NCI-H748 treated with DMSO at 0.1 percent for 48 hours (cell line): ENCODE results near the gene KCNMB3.
"Not testable (repeated sequence)": the region's sequence is repeated elsewhere in the genome, so short reads cannot be mapped to it uniquely, and the experiment has no call there.

Experiments
- DNase-seq: peaks from one replicate; lab custom pipeline; 2025; lab: John Stamatoyannopoulos, UW

Gene KCNMB3, protein sequence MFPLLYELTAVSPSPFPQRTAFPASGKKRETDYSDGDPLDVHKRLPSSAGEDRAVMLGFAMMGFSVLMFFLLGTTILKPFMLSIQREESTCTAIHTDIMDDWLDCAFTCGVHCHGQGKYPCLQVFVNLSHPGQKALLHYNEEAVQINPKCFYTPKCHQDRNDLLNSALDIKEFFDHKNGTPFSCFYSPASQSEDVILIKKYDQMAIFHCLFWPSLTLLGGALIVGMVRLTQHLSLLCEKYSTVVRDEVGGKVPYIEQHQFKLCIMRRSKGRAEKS

DNA sequence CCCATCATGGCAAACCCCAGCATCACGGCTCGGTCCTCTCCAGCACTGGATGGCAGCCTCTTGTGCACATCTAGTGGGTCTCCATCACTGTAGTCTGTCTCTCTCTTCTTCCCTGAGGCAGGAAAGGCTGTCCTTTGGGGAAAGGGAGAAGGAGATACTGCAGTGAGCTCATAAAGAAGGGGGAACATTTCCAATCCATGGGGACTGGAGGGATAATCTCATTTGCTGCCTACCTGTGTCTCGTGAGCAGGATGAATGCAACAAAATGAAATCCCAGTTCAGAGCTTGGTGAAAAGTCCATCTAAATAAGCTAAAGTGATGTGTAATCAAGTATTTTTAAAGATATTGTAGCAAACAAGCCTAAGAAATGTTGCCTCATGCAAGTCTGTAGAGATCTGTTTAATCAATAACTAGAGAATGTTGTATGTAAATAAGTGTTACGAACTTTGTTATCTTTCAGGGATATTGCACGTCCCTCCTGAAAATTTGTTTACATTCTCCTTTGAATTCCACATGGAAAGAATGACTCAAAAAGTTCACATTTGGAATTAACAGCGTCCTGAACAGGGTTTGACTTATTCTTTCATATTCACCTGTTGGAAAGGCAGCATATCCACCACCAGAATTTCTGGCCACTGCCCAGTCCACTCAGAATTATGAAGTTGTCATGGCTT is at the start of gene KCNMB3:
Gene KCNMB3 (minus strand): TSS at position 312 of the 674 bp plus-strand sequence. CDS start 124 bp downstream, at position 188.
- no peak for DNase-seq

DNA sequence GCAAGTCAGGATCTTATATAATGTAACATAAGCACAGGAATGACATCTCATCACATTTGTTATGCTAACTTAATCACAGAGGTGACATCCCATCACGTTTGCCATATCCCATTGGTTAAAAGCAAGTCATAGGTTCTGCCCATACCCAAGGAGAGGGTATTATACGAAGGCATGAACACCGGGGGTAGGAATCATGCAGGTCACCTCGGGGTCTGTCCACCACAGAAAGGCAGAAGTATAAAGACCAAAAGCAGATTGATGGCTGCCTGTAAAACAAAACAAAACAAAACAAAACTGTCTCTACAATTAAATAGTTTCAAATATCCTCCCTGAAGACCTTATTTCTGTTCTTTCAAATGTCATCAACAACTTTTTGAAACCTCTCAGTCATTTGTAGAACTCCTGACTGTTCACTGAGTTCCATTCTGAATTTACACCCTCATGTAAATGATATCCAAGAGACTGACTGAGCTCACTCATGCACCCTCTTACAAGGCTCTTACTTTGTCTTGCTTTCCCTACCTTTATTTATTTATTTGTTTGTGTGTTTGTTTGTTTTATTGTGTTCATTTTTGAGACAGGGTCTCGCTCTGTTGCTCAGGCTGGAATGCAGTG is 49.2 kb upstream of the KCNMB3 start:
- DNase-seq = no peak

DNA sequence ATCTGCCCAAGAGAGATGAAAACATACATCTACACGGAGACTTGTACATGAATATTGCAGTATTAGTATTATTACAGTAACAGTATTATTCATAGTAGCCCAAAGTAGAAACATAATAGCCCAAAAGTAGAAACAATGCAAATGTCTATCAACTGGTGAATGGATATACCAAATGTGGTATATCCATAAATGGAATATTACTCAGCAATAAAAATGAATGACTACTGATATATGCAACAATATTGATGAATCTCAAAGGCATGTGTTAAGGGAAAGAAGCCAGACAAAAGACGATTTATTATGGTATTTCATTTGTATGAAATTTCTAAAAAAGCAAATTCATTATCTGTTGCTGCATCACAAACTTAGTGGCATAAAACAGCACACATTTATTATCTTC is 48.4 kb upstream of the KCNMB3 start:
- no peak for DNase-seq

DNA sequence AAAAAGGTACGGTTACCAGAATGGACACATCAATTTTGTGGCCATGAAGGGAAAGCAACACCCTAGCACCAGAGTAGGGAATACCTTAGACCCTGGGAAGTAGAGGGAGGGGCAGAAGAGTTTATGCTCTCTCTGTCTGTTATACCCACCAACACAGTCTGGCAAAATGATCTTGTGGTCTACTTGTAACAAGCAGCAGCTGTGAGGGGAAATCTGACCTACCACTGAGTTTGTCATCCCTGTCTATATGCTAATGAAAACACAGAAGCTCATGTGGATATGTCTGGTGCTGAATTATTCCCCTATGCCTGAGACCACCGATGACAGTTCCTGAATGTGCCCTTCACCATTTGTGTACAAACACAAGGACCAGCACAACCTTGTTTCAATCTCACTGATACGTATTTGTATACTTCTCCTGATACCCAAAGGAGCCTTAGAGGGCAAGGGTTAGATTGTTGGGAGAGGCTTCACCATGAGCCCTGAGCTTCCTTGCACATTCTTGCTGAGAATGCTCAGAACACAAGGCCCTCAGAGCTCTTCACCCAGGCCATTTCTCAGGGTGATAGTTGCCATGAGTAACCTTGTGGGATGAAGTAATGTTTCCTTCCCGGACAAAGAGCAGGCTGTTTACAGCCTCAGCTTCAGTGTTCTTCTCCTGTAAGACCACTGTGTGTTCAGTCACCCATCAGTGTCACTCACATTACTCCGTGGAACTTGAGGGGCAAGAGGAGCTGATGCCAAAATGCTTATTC is 47.2 kb upstream of the KCNMB3 start:
- no peak for DNase-seq

DNA sequence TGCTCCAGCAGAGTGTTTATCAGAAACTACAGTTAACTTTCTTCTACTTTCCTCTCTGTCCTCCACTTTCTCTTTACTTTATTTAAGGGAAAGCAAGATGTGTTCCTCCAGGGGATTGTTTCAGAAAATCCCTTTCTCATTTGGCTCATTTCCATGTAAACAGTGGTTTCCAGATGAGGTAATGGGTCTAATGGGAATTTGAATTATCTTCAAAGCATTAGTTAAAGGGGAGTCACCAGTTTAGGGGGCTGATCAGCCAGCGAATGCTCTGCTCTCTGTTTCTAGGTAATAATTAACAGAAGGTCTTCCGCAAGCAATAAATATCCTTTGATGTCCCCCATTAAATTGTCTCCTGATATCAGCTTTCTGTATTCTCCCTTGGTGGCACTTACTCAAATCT is 41.5 kb upstream of the KCNMB3 start:
- no peak for DNase-seq

DNA sequence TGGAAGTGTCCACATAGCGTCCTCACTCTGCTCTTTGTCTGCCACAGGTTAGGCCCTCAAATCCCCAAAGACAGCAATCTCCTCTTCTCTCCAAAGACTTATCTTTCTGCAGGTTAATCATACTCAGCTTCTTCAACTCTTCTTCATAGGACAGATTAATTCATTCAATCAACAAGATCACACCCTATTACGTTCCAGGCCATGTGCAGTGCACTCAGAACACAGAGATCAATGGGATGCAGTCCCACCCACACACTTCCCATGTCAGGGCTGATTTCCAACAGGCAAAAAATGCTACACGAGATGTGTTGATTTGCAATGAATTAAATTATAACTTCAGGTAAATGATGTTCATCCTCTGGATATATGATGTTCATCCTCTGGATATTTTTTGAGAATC is 38.4 kb upstream of the KCNMB3 start:
- no peak for DNase-seq

DNA sequence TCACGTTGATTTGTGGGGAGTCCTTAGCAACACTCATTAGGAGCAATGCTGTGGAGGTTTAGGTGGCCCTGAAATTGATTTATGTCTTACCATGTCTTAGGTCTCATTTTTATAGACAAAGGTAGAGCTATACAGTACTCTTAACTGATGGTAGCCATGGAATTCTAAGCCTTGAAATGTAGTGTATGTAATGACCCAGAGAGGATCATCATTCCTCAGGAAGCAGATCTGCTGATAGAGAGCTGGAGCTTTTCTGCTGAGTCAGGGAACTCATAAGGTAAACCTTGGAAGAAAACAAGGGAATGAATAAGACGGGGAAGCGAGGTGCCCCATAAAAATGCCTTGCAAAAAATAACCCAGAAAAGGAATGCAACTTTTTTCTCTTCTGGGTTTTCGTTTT is 37.9 kb upstream of the KCNMB3 start:
- DNase-seq = no peak

DNA sequence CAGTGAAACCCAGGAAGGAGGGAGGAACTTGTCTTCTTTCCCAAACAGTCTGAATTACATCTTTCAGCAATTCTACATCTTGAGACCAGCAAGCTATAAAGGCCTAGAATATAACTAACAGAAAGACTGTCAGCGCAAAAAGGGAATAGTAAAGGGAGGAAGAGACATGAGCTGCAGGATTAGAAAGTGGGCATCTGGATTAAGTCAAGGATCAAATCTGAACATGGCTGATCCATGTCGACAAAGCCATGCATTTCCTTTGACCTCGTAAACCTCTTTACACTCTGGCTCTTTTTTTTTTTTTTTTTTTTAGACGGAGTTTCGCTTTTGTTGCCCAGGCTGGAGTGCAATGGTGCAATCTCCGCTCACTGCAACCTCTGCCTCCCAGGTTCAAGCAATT is 35.4 kb upstream of the KCNMB3 start:
- DNase-seq = no peak

DNA sequence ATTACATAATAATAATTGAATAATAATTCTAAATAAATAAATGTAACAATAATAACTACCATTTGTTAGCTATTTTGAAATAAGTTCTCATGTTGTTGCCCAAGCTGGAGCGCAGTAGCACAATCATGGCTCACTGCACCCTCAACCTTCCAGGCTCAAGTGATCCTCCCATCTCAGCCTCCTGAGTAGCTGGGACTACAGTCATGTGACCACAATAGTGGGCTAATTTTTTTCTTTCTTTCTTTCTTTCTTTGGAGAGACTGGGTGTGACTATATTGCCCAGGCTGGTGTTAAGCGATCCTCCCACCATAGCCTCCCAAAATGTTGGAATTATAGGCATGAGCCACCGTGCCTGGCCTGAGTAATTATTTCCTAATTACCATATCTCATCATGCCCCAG is 30.9 kb upstream of the KCNMB3 start:
- no peak for DNase-seq

DNA sequence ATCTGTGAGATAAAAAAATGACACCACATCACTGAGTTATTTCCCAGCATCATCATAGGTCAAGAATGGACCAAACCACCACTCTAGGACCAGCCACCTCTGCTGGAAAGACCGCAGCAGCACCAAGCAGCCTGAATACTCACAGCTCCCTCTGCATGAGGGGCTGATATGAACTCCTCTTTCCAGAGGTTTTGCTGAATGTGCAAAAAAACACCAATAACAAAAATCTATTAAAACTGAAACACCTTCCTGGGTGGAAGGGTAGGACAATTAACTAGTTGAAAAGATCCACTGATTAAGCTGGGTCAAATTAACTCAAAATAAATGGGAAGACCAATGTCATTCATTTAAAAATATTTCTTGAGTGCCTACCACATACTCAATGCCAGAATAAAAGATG is 28.9 kb upstream of the KCNMB3 start:
- DNase-seq = no peak

DNA sequence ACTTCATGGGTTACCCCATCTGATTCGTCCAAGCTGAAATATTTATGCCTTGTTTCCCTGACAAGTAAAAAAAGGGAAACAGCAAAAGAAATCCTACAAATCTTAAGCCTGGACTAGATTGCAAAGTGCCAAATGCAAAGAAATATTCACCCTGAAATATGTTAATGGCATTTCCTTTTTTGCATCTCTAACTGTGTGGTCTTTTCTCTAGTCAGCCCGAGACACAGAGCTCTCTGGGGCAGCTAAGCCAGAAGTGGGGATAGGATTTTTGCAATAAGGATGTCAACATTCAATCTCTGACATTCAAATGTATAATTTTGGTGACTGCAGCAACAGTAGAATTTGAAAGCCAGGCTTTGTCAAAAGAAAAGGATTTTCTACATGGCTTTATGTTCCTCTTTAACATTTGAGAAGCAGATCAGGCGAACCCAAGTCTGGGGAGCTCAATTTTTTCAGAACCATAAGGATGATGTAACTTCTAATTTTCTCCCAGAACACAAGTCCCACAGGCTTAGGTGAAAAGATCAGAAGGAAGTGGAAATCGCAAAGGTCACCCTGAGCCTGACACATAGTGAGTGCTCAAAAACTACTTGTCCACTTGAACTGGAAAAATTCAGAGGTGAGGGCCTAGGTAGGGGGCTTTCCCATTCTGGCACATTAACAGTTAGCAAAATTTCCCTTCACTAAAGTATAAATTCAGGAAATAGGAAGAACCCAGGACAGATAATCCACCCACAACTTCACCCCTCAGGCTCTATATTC is 28.2 kb upstream of the KCNMB3 start:
- no peak for DNase-seq

DNA sequence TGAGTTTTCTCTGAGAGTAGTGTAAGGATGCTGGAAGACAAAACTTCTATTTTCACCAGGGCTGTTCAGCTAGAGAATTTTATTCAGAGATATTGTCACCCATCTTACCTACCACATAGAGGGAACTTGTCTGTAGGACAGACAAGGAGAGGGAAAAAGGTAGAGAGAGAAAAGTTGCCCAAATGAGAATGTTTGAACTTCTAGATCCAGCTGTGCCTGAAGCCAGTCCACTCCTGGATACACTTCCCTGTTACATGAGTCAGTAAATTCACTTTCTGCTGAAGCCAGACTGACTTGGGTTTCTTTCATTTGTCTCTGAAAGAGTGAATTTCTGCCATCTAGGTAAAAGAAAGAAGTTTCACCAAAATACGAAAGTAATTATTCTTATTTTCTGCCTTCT is 27.2 kb upstream of the KCNMB3 start:
- no peak for DNase-seq

DNA sequence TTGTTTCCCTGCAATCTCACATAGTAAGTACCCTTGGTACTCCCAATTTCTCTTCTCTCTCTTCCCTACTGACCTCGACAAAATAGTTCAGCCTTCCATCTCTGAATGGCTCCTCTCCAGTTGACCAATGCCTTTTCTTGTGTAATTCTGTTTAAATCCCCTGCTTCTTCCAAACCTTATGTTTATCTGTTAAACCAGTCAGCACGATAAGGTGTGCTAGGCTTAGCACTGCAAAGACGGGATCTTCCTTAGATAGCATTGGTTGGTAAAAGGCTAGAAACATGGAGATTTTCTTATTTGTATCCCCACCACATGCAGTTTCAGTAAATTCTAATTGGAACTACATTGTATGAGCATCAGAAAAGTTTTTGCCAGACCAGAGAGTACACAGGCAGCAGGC is 25.8 kb upstream of the KCNMB3 start:
- no peak for DNase-seq

DNA sequence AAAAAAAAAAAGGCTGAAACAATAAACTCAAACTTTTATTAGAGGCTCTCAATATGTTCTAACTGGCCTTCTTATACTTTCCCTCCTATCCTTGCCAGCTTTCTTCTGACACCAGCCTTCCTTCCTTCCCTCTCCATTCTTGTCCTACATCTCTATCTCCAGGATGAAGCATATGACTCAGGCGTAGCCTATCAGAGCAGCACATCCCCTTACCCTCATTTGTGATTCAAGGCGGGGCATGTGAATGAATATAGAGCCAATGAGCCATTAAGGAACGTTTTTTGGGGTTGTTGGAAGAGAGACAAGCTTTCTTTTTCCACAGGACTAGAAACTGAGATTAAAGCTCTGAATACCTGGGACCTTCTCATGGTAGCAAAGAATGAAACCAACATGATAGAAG is 25.1 kb upstream of the KCNMB3 start:
- no peak for DNase-seq

DNA sequence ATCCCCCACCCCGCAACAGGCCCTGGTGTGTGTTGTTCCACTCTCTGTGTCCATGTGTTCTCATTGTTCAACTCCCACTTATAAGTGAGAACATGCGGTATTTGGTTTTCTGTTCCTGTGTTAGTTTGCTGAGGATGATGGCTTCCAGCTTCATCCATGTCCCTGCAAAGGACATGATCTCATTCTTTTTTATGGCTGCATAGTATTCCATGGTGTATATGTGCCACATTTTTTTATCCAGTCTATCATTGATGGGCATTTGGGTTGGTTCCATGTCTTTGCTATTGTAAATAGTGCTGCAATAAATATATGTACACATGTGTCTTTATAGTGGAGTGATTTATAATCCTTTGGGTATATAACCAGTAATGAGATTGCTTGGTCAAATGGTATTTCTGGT is 23.5 kb upstream of the KCNMB3 start:
- not testable (repeated sequence) for DNase-seq

DNA sequence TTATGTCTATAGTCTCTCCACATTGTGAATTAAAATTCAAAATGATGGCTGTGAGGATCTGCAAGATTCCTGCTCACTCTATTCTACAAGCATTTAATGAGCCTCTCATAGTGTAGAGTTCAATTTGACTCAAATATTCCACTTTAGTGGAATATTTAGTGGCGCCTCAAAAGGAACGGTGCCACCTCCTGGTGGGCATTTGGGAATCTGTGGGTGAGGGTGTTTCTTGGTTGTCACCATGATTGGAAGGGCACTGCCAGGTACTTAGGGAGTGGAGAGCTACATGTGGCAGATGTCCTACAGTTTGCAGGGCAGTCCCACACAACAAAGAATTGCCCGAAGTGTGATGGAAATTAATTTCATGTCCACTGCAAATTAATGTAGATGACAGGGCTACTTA is 21.5 kb upstream of the KCNMB3 start:
- DNase-seq = no peak

DNA sequence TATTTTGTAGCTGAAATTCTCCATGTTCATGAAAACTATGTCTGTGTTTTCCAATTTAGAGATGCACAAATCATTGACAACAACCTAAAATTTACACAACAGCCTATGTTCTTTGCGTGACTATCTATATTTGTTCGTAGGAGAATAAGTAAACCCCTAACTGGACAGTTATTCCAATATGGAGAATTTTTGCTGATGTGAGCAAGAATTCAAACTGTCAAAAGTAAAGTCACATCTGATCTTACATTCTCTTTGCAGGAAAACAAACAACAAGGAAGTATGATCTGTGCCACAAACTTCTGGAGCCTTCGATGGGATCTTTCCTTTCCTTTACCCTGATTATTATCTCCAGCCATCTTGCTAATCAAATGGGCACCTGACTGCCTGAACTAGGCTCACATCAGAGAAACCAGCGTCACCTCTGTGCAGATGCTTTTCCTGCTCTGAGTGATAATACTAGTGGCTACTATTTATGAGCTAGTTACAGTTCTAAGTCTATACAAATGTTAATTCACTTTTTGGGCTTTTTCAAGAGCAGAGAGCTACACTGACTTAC is 18.3 kb upstream of the KCNMB3 start:
- no peak for DNase-seq

DNA sequence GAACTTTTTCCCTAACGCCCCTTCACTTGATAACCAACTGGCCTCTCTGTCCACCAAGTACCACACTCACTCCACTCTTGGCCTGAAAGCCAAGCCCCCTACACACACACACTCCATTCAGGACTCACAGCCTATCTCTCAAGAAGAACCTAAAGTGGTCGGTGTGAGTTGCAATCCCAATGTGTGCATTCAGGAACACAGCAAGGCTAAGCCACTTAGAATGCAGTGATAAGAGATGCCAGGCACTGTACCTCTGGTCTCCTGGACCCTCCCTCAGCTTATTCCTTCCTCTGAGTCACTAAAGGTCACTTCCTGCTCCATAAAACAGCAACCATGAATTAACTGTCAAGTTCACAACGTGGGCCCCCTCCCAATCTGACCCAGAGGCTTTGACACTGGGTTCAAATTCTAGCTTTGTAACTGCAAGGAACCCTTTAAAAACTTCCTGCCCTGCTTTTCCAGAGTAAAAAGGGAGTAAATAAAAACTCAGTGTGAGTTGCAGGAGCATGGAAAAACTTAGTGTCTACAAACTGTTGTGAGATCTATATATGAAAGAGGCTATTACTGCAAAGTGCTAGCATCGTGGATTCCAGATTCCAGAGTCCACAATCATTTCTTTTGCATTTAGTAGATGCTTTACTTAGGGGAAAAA is 17.6 kb upstream of the KCNMB3 start:
- DNase-seq = no peak

DNA sequence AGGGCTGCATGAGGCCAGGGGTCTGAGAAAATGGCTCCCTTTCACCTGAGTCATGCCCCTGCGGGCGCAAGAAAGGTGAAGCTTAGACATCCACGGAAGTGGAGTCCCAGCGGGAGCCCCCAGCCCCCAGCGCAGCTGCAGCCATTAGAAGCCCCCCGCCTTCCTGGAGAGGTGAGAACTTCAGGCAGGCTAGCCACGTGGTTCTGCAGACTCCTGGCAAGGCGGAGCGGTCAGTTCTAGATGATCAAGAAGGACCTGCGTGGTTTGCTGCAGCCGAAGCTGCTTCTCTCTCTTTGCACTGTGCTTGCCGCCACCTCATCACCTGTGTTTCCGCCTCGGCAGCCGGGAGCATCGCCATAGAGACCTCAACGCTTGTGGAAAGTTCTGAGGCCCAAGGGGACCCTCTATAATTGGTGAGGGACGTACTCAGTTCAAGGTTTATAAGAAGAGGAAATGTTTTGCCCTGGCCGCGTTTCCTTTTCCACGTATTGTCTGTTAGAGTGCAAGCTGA is 15.8 kb upstream of the KCNMB3 start:
- no peak for DNase-seq

DNA sequence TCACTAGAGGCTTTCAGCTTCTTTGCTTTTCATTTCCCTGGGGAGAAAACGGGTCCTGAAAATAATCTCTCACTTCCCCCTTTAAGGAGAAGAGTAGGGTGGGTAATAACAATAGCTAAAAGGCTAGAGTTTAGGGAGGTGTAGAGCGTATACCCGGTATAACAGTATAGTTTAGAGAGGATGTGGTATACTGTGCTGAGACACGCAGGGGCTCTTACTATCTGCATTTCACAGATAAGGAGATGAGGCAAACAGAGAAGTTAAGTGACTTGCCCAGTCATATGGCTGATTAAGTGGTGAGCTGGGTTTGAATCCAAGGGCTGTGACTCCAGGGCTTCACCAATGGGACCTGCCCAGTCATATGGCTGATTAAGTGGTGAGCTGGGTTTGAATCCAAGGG is 15.0 kb upstream of the KCNMB3 start:
- no peak for DNase-seq

DNA sequence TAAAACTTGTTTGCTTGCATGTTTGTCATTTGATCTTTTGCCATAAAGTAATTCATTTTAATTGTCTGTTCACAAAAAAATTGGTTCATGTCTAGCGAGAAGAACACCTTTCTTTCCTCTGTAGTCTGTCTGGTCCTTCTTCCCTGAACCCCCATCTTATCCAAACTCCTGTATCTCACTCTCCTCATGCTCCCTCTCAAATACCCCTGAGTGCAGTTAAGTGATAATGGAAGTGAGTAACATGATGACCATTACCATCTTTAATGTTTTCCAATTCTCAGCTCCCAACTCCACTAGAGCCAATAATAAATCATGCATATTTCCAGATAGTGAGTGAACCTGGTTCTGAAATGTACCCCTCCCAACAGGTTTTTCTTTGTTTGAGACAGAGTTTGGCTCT is 14.2 kb upstream of the KCNMB3 start:
- no peak for DNase-seq
